ENCODE measurements around the gene SHANK3. TPM values are rescaled to one million over a fixed set of nuclear protein-coding genes. Genes with fewer than 3 reads are reported as not detected.
A peak's percentile ranks its signal among the peaks of the same experiment; 100 is the strongest.
"Not testable (repeated sequence)": the region's sequence is repeated elsewhere in the genome, so short reads cannot be mapped to it uniquely, and the experiment has no call there.

SHANK3 gene
- total RNA-seq, 1 donor from 2014 or later: 13.1 TPM

DNA sequence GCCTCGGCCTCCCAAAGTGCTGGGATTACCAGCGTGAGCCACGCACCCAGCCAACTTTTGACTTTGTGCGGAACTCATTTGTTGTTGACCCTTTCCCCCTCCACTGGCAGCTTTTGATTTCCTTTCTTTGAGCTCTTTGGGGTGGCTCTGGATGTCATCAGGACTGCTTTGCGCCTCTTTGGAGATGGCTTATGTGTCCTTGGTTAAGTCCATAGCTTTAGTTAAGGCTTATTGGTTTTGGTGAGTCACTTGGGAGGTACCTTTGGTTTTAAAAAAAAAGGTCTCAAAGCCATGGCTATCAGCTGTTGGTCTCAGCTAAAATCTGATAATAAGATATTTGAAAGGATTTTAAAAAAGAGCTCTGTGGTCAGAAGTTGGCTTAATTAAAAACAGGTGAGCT lies 39.5 kb upstream of the SHANK3 start:
- no peak for DNase-seq (ENCODE audit: extremely low spot score, unreplicated experiment)
- H3K9me3 Mint-ChIP-seq: no peaks in the 10 kb centered on the region
- no peak for TF ChIP-seq CTCF (conservative IDR thresholded peaks at IDR 0.05)

DNA sequence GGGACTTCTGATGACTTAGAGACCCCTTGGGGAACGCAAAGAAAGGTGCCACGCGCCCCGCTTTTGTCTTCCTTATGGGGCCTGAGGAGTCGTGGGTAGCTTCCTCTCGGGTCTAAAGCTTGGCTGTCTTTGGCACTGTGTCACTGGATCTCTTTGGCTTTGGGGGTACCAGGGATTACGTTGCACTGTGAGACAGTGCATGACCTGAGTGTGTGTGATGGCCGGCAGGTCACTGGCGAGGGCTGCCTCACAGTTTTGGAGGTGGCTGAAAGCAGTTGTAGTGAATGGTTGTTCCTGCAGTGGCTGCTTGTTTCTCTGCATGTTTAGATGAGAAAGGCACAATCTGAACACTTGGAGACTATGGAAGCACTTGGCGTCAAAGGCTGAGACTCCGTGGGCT lies 38.9 kb upstream of the SHANK3 start:
- H3K4me1 Mint-ChIP-seq (ENCODE audit: unreplicated experiment): peaks cover 20% of the 10 kb centered on the region
- no peak overlapping the region for H3K4me3 Mint-ChIP-seq
- no peak for DNase-seq (ENCODE audit: extremely low spot score, unreplicated experiment)
- no peaks in the 10 kb centered on the region for H3K27me3 Mint-ChIP-seq
- TF ChIP-seq CTCF (conservative IDR thresholded peaks at IDR 0.05): no peak
- H3K9me3 Mint-ChIP-seq: no peaks in the 10 kb centered on the region
- no peaks in the 10 kb centered on the region for H3K36me3 Mint-ChIP-seq
- H3K27ac Mint-ChIP-seq: no peak overlapping the region

More for the DNA sequence above, 39.5 kb upstream of the SHANK3 start:
- peaks cover 25% of the 10 kb centered on the region for H3K4me1 Mint-ChIP-seq (ENCODE audit: unreplicated experiment)
- H3K36me3 Mint-ChIP-seq: no peaks in the 10 kb centered on the region
- H3K4me3 Mint-ChIP-seq: no peak overlapping the region
- H3K27ac Mint-ChIP-seq: no peak overlapping the region
- H3K27me3 Mint-ChIP-seq: no peaks in the 10 kb centered on the region

DNA sequence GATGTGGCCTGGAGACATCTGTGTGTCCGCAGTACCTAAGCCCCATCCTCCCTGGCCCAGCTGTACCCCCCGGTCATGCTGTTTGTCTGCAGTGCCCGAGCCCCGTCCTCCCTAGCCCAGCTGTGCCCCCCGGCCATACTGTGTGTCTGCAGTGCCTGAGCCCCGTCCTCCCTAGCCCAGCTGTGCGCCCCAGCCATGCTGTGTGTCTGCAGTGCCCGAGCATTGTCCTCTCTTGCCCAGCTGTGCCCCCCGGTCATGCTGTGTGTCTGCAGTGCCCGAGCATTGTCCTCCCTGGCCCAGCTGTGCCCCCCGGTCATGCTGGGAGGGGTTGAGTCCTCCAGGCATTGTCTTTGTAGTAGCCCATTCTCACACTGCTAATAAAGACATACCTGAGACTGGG lies 37.0 kb upstream of the SHANK3 start:
- H3K4me1 Mint-ChIP-seq (ENCODE audit: unreplicated experiment): peaks cover 11% of the 10 kb centered on the region
- no peaks in the 10 kb centered on the region for H3K36me3 Mint-ChIP-seq
- H3K27ac Mint-ChIP-seq: no peak overlapping the region
- H3K4me3 Mint-ChIP-seq: no peak overlapping the region
- H3K27me3 Mint-ChIP-seq: no peaks in the 10 kb centered on the region
- H3K9me3 Mint-ChIP-seq: no peaks in the 10 kb centered on the region
- no peak for DNase-seq (ENCODE audit: extremely low spot score, unreplicated experiment)
- no peak for TF ChIP-seq CTCF (conservative IDR thresholded peaks at IDR 0.05)

DNA sequence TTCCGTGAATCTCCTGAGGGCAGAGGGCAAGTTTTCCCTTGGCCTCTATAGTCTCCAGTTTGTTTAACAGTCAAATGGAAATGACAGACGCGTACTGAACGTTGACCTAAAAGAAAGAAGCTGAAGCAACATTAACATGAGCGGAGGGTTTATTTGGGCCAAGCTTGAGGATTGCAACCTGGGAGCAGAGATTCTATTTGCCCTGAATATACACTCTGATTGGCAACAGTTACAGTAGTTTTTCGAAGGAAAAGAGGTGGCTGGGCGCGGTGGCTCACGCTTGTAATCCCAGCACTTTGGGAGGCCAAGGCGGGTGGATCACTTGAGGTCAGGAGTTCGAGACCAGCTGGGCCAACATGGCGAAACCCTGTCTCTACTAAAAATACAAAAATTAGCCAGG lies 32.3 kb upstream of the SHANK3 start:
- H3K27me3 Mint-ChIP-seq; H3K9me3 Mint-ChIP-seq; H3K36me3 Mint-ChIP-seq; H3K4me3 Mint-ChIP-seq; DNase-seq (ENCODE audit: extremely low spot score, unreplicated experiment): not testable (repeated sequence)
- Mint-ChIP-seq H3K4me1 (ENCODE audit: unreplicated experiment) (peaks cover 14% of the 10 kb centered on the region), H3K27ac (peak overlapping the region; percentile 11)

- no peak for DNase-seq (ENCODE audit: extremely low spot score, unreplicated experiment)
- Mint-ChIP-seq H3K4me3 (no peak overlapping the region), H3K9me3 (no peaks in the 10 kb centered on the region), H3K27ac (no peak overlapping the region), H3K4me1 (ENCODE audit: unreplicated experiment) (peaks cover 14% of the 10 kb centered on the region), H3K36me3 (no peaks in the 10 kb centered on the region), H3K27me3 (no peaks in the 10 kb centered on the region)
- no peak for TF ChIP-seq CTCF (conservative IDR thresholded peaks at IDR 0.05)
These were observed 31.6 kb upstream of the SHANK3 start for GRCh38 chr22:50640857-50641647.

- peak overlapping the region; percentile 54 for H3K4me3 Mint-ChIP-seq
These were observed 30.7 kb upstream of the SHANK3 start for GRCh38 chr22:50641696-50642607.

DNA sequence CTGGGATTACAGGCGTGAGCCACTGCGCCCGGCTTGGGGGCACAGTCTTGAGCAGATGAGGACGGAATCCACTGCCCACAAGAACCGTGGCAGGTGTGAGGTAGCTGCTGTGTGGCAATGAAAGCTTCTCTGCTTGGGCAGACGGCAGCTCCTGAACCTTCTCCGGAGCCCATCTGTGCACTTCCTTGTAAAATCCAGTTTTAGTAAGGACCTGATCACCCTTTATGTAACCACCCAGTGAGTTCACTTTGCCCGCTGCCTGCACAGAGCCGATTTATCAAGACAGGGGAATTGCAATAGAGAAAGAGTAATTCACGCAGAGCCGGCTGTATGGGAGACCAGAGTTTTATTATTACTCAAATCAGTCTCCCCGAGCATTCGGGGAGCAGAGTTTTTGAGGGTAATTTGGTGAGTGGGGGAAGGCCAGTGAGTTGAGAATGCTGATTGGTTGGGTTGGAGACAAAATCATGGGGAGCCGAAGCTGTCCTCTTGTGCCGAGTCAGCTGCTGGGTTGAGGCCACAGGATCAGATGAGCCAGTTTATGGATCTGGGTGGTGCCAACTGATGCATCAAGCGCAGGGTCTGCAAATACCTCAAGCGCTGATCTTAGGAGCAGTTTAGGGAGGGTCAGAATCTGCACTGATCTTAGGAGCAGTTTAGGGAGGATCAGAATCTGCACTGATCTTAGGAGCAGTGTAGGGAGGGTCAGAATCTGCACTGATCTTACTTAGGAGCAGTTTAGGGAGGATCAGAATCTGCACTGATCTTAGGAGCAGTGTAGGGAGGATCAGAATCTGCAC lies 29.4 kb upstream of the SHANK3 start:
- not testable (repeated sequence) for H3K27ac Mint-ChIP-seq; DNase-seq (ENCODE audit: extremely low spot score, unreplicated experiment); H3K36me3 Mint-ChIP-seq; H3K9me3 Mint-ChIP-seq; H3K4me3 Mint-ChIP-seq; H3K27me3 Mint-ChIP-seq
- peaks cover 14% of the 10 kb centered on the region for H3K4me1 Mint-ChIP-seq (ENCODE audit: unreplicated experiment)

More at GRCh38 chr22:50641696-50642607, 30.7 kb upstream of the SHANK3 start:
- H3K36me3 Mint-ChIP-seq: no peaks in the 10 kb centered on the region
- TF ChIP-seq CTCF (conservative IDR thresholded peaks at IDR 0.05): no peak
- peak; percentile 76 for DNase-seq (ENCODE audit: extremely low spot score, unreplicated experiment)
- peaks cover 4% of the 10 kb centered on the region for H3K27me3 Mint-ChIP-seq
- peaks cover 14% of the 10 kb centered on the region for H3K4me1 Mint-ChIP-seq (ENCODE audit: unreplicated experiment)
- no peaks in the 10 kb centered on the region for H3K9me3 Mint-ChIP-seq
- H3K27ac Mint-ChIP-seq: no peak overlapping the region

- H3K36me3 Mint-ChIP-seq; H3K9me3 Mint-ChIP-seq; H3K27me3 Mint-ChIP-seq; H3K27ac Mint-ChIP-seq; DNase-seq (ENCODE audit: extremely low spot score, unreplicated experiment); H3K4me3 Mint-ChIP-seq: not testable (repeated sequence)
- H3K4me1 Mint-ChIP-seq (ENCODE audit: unreplicated experiment): peaks cover 14% of the 10 kb centered on the region
These were observed 28.9 kb upstream of the SHANK3 start for GRCh38 chr22:50643821-50644101.
